Retinal pigment epithelial cell (primary cell): Measurements from ENCODE around the gene SH3TC2.

Experiments
- DNase-seq: peaks from one replicate; pipeline ENCODE4 v3.0.0-alpha.2; 2010; ENCODE audit warnings: low read depth
- H3K4me3 ChIP-seq: 2 replicates; pipeline ENCODE4 v1.5.1; 2011; ENCODE audit warnings: mild to moderate bottlenecking, low read length, control low read depth, moderate library complexity
- CTCF ChIP-seq: conservative IDR thresholded peaks from 2 replicates; pipeline ENCODE4 v1.5.1; 2011; ENCODE audit warnings: low read depth, low read length, control low read depth, inconsistent platforms

Gene SH3TC2

GRCh38 chr5:149035372-149035790, 27.5 kb downstream of the SH3TC2 start:
- no peak for DNase-seq
- peak; percentile 94 for TF ChIP-seq CTCF

GRCh38 chr5:149030838-149031397, 31.9 kb downstream of the SH3TC2 start:
- no peak for DNase-seq
- TF ChIP-seq CTCF = no peak
- no peak overlapping the region for H3K4me3 ChIP-seq

More at GRCh38 chr5:149035372-149035790, 27.5 kb downstream of the SH3TC2 start:
- no peak overlapping the region for H3K4me3 ChIP-seq

DNA sequence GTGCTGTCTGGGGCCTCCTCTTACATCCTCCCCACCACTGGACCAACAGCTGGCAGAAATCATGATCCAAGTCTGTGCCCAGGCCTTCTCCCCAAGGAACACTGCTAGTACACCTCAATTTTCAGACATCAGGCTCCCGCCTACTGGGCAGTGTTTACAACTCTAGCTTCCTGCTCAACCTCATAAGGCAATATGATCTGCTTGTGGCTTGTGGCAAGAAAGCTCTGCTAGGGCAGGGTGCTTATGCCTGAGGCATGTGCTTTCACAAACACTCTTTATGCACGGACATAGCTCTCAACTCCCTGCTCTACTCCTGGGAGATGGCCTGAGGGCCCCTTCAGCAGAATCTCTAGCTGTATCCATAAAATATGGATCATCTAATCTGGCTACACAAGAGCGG, 32.5 kb downstream of the SH3TC2 start:
- DNase-seq = no peak
- TF ChIP-seq CTCF = no peak
- H3K4me3 ChIP-seq = no peak overlapping the region

GRCh38 chr5:149028984-149029383, 33.9 kb downstream of the SH3TC2 start:
- DNase-seq = no peak
- H3K4me3 ChIP-seq = no peak overlapping the region
- TF ChIP-seq CTCF = no peak

DNA sequence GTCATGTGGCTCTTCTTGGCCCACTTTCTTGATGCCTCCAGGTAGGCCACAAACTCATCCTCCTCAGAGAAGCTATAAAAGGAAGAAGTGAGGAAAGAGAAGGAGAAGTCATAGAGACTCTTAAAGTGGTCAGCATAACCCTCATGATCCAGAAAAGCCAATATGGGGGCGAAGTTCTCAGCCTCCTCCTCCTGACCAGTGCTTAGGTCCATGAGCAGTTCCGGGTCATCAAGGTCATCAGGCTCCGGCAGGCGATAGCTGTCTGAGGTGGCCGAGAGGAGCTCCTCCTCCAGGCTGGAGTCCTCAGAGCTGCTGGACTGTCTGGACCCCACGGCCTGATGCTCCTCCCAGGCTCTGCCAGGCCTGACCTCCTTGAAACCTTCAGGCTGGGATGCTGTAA, 34.7 kb downstream of the SH3TC2 start:
- no peak for DNase-seq
- H3K4me3 ChIP-seq = no peak overlapping the region
- no peak for TF ChIP-seq CTCF

- no peak overlapping the region for H3K4me3 ChIP-seq
- TF ChIP-seq CTCF = no peak
- no peak for DNase-seq
Observed at GRCh38 chr5:149027636-149028035, 35.2 kb downstream of the SH3TC2 start.

DNA sequence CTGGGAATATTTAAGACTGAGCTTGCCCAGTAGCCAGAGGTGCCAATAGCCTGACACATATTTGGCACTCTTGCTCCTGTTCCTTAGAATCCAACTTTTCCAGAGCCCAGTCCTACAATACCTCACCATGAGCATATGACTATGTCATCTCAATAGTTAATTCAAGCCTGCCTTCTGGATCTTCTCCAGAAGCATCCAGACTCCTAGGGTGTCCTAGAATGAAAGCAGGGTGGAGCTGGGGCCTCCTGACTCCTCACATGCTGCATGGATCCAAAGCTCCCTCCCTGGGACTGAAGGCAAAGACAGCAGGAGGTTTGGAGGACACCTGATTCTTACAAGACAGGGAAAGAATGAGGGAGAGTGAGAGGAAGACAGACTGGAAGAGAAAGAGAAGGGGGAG, 37.9 kb downstream of the SH3TC2 start:
- no peak overlapping the region for H3K4me3 ChIP-seq
- TF ChIP-seq CTCF = no peak
- no peak for DNase-seq
